HG02885 (cell line): Measurements from ENCODE around the gene P3H3.

ENCODE experiments used
- ATAC-seq: cut with Tn5 transposase; IDR thresholded peaks from one replicate; pipeline ENCODE4 v1.9.1; 2021; ENCODE audit warnings: mild to moderate bottlenecking; ENCODE audit not compliant: unreplicated experiment, poor library complexity

P3H3 gene

DNA sequence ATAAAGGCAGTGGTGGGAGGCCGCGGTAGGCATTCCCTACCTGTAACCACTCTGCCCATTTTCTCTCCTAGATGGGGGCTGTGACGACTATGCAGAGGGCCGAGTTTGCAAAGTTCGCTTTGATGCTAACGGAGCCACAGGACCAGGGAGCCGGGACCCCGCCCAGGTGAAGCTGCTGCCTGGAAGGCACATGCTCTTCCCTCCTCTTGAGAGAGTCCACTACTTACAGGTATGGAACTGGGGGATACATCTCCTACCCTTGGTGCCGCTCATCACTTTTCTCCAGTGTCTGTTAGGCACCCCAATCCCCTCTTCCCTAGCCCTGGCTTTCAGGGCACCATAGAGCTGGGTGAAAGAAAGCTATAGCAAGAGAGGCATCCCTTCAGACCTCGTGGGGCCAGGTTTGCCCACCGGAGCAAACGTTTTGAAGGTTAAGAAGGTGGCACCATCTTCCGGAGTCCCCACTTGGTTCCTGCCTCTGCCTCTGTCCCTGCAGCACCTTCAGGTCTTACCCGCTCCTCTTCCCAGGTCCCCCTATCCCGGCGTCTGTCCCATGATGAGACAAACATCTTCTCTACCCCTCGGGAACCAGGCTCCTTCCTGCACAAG, 2.0 kb upstream of the P3H3 start:
- no peak for ATAC-seq

DNA sequence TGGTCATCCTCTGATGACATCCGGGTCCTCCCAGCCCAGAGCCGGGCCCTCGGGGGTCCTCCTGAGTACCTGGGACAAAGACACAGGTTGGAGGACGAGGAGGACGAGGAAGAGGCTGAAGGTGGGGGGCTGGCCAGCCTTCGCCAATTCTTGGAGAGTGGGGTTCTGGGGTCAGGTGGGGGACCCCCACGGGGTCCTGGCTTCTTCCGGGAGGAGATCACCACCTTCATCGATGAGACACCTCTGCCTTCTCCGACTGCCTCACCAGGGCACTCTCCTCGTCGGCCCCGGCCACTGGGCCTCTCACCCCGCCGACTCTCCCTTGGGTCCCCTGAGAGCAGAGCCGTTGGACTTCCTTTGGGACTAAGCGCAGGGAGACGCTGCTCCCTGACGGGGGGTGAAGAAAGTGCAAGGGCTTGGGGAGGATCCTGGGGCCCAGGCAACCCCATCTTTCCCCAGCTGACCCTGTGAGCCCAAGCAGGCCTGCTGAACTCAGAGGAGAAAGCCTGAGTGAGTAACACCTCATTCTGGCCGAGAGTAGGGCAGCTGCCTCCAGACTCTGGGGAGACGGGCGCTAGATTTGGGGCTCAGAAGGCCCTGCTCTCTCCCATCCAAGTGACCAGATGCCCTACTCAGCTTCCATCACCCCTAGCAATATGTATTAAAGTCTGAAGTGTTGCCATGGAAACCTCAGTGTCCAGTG, 1.3 kb upstream of the P3H3 start:
- ATAC-seq: no peak

DNA sequence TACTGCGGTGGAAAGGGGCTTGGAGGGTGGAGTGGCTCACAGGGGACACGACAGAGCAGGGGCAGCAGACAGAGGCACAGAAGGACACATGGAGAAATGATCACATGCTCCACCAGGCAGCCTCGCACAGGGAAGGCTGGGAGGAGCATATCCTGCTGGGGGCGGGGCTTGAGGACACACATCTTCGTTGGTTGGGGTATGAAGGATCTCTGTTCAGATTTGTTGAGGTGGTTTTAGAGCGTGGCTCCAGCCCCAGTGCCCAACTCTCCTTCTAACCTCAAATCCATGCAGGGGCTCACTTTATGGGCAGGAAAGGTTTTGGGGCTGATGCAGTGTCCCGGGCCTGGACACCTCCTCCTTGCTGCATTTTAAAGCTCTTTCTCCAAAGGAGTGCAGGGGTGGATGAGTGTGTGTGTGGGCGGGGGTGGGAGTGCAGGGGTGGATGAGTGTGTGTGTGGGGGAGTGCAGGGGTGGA, 733 bp upstream of the P3H3 start:
- ATAC-seq: no peak

DNA sequence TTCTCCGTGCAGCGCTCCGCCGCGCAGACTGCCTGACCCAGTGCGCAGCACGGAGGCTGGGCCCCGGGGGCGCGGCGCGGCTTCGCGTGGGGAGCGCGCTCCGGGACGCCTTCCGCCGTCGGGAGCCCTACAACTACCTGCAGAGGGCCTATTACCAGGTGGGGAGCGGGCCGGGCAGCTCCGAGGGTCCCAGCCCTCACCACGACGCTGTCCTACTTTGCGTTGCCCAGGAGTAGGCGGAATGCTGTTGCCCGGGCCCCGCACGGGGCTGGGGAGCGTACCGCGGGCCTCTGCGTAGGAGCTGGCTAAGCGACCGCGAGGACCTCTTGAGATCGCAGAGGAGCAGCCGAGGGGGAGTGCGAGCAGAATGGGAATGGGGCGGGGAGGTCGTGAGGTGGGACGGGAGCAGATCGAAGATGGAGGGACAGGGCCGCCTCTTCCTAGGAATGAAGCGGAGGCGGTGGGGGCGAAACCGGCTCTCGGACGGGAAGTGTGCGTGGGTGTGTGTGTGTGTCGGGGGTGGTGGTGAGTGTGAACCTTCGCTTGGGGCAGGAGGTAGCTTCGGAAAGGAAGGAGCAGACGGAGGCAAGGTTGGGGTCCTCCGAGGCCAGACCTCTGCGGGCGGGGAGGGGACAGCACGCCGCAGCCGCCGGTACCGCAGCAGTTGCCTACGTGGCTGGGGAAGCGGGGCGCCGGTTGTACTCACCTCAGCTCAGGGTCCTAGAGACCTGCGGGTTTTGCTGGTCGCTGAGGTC, 751 bp downstream of the P3H3 start:
- no peak for ATAC-seq

DNA sequence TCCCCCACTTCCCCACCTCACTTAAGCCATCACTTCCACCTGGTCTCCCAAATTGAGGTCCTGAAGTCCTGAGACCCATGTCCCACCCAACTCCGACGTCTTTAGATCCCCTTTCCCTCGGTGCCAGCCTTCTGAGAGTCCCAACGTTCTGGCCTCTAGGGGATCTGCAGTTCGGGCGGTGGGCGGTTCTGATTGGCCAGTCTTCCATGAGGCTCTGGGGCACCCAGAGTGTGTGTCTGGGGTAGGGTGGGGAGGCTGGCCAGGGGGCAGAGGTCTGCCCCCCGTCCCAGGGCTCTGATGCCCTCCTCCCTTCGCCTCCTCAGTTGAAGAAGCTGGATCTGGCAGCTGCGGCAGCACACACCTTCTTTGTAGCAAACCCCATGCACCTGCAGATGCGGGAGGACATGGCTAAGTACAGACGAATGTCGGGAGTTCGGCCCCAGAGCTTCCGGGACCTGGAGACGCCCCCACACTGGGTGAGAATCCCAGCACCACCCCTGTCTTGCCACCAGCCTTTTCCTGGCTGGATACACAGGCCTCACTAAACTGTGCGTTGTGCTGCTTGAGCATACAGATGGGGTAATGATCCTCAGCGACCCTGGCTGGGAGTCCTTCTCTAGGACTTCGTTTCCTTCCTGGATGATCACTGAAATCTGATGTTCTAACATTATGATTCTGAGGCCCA, 1.5 kb downstream of the P3H3 start:
- ATAC-seq: no peak

DNA sequence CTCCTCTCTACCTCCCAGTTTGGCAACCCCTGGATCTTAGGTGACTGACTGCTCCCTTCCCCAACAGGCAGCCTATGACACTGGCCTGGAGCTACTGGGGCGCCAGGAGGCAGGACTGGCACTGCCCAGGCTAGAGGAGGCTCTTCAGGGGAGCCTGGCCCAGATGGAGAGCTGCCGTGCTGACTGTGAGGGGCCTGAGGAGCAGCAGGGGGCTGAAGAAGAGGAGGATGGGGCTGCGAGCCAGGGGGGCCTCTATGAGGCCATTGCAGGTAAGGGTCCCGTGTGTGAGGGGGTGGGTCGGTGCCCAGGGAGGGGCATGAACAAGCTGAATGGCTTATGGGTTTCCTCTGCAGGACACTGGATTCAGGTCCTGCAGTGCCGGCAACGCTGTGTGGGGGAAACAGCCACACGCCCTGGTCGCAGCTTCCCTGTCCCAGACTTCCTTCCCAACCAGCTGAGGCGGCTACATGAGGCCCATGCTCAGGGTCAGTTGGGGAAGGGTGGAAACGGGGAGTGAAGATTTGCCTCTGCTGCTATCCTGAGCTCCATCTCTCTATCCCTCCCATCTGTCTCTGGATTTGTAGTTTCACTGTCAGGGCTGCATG, 2.2 kb downstream of the P3H3 start:
- no peak for ATAC-seq

DNA sequence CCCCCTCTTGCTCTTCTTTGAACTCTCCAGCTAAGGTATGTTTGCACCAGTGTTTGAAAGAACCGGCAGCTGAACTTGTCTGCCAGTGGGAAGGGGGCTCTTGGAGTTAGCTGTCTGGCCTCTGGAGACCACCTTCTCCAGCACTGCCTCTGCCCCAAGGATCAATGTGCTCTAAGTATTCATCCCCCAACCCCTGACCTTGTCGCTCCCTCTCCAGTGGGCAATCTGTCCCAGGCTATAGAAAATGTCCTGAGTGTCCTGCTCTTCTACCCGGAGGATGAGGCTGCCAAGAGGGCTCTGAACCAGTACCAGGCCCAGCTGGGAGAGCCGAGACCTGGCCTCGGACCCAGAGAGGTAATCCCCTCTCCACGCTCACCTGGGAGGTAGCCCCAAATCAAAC, 2.8 kb downstream of the P3H3 start:
- no peak for ATAC-seq

DNA sequence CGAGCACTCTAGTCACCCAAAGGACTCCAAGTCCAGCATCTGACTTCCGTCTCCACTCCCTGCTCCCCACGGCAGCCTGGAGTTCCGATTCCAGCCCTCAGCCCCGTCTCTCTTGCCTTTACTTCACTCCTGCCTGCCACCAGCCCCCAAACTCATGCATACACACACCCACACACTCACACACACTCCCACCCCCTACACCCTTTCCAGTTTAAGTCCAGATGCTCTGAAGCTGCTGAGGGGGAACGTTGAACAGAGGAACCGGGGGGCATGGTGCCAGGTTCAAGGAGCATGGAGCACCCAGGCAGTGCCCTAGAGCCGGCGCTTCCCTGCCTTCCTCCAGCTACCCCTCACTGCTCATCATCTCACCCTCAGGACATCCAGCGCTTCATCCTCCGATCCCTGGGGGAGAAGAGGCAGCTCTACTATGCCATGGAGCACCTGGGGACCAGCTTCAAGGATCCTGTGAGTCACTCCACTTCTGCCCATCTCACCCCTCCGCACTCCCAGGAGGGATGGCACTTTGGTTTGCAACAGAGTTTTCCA, 3.3 kb downstream of the P3H3 start:
- ATAC-seq: no peak

DNA sequence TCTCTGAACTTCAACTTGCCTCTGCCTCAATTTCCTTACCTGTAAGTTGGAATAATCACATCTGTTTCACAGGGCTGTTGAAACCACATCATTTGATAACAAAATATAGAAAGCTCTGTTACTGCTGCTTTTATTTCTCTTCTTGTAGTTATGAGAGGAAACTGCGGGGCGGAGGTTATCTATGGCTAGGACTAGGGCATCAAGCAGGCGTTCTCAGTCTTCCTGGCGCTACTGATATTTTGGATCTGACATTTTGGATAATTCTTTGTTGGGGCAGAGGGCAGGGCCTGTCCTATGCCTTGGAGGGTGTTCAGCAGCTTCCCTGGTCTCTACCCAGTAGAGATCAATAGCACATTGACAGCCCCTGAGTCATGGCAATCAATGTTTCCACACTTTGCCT, 3.9 kb downstream of the P3H3 start:
- no peak for ATAC-seq

DNA sequence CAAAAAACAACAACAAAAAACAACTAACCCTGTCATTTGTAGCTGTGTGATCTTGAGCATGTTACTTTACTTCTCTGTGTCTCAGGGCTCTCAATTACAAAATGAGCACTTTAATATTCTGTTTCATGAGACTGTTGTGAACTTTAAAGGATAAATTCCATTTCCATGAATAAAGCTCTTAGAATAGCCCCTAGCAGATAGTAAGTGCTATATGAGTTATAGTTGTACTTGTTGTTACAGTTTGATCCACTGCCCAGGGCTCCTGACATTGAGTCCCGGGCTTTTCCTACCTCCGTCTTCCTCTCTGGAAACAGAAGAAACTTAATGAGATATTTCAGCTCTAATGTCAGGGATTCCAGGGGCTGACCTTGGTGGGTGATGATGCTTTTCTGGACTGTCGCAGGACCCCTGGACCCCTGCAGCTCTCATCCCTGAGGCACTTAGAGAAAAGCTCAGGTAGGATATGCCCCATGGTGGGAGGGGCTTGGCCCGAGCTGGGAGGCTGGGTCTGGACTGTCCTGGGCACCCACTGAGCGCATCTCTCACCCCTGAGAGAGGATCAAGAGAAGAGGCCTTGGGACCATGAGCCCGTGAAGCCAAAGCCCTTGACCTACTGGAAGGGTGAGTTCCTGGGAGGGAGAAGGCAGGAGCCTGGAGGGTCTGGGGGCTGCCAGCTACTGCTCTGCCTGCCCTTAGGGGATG, 5.1 kb downstream of the P3H3 start:
- no peak for ATAC-seq

DNA sequence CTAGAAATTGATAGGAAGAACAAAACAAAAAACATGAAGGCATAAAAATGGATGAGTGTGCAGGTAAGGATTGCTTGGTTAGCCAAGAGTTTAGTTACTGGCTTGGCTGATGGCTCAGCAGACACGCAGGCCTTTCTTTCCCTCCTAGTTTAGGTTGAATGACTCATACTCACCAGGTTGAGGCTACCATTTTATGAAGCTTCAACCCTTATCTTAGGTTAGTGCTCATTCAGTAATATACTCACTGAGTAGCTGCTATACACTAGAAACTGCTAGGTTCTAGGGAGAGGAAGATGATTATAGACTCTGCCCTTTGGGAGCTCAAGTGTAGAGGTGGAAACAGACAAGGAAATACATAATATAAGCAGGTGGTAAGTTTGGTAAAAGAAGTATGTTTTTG, 6.0 kb downstream of the P3H3 start:
- no peak for ATAC-seq

DNA sequence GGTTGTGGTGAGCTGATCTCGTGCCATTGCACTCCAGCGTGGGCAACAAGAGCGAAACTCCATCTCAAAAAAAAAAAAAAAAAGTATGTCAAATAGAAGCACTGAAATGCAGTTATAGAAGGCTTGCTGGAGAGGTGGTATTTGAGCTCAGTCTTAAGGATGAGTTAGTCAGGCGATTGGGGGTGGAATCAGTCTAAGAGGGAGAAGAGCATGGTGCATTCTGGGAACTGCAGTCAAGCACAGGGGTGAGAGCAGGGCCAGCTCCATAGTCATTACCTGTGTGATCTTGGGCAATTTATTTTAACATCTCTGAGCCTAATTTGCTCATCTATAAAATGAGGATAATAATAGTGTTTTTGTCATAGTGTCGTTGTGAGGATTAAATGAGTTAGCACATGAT, 6.7 kb downstream of the P3H3 start:
- no peak for ATAC-seq

DNA sequence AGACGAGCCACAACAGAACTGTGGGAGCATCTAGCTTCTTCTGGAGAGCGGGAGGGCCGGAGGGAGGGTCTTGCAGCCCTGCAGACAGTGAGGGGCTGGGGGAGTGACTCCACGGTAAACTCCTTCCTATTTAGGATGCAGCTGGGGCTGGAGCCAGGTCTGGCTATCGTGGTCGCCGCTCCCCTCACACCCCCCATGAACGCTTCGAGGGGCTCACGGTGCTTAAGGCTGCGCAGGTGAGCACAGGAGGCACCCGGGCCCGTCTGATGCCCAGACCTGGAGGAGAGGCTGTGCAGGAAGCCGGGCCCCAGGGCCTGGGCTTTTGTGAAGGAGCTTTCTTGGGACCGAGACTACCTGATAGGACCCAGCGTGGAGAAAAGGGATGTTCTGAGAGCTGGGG, 8.6 kb downstream of the P3H3 start:
- ATAC-seq: no peak

DNA sequence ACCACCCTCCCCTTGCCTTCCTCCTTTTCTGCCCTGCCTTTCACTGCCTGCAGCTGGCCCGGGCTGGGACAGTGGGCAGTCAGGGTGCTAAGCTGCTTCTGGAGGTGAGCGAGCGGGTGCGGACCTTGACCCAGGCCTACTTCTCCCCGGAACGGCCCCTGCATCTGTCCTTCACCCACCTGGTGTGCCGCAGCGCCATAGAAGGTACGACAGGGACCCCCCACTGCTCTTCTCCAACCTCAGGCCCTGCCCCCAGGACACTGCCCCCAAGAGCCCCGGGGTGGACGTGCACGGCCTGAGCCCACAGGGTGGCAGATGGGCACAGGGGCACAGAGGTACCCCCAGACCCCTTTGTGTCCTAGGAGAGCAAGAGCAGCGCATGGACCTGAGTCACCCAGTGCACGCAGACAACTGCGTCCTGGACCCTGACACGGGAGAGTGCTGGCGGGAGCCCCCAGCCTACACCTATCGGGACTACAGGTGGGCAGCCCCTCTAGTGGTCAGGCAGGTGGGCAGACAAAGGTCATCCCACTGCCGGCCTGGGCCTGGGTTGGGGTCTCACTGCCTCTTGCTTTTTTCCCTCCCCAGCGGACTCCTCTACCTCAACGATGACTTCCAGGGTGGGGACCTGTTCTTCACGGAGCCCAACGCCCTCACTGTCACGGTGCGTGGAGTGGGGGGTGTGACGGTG, 9.3 kb downstream of the P3H3 start:
- ATAC-seq: no peak

DNA sequence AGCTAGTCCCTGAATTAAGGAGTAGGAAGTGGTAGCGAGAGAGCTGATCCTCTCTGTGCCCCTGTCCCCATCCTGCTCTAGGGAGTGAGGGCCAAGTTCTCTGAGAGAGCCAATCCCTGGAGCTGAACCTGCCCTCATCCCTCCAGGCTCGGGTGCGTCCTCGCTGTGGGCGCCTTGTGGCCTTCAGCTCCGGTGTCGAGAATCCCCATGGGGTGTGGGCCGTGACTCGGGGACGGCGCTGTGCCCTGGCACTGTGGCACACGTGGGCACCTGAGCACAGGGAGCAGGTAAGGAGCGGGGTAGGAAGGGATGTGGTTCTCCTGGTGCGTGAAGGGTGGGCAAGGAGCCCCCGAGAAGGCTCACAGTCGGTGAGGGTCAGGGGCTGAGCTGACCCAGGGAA, 10.6 kb downstream of the P3H3 start:
- no peak for ATAC-seq

DNA sequence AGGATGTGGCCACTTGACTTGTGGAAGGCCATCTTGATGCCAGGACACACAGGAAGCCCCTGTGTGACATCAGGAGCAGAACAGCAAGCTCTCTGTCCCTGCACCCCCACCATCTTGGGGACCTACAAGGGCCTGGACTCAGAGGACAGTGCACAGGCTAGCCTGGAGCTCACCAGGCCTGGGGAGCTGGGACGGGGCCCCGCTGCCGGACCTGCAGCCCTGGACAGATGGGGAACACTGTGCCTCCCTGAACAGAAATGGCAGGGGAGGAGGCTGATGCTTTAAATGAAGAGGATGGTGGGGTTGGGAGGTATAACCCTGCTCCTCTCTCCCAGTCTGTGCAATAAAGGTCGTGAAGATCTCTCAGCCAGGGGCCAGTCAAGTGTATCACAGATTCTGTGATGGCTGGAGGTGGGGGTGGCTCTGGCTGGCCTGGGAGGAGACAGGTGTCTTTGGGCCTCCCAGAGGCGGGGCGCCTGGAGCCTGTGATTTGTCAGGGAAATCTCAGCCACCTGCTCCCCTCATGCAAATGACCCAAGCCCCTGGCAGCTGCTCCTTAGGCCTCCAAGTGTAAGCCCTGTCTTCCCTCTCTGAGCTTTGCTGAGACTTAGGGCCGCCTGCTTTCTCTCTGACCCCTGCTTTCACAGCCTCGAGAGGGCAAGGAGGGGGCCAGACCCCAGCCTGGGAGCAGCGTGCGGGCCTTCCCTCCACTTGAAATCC, 11.4 kb downstream of the P3H3 start:
- ATAC-seq: peak; percentile 84

DNA sequence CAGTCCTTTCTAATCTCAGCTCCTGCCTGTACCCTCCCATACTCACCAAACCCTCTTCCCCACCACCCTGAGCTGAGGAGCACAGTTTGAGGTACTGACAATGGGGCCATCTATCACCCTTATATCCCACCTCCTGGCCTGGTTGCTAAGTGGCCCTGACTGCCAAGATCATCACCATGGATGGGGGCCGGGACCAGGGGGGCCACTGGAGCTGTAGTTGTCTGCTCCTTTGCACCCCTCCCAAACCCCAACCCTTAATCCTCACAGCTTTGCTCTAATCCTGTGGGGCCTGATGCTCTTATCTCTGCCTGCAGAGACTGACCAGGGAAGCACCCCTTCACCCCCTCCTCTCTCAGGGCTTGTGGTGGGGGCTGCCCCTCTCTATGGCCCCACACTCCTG, 12.1 kb downstream of the P3H3 start:
- ATAC-seq: no peak

DNA sequence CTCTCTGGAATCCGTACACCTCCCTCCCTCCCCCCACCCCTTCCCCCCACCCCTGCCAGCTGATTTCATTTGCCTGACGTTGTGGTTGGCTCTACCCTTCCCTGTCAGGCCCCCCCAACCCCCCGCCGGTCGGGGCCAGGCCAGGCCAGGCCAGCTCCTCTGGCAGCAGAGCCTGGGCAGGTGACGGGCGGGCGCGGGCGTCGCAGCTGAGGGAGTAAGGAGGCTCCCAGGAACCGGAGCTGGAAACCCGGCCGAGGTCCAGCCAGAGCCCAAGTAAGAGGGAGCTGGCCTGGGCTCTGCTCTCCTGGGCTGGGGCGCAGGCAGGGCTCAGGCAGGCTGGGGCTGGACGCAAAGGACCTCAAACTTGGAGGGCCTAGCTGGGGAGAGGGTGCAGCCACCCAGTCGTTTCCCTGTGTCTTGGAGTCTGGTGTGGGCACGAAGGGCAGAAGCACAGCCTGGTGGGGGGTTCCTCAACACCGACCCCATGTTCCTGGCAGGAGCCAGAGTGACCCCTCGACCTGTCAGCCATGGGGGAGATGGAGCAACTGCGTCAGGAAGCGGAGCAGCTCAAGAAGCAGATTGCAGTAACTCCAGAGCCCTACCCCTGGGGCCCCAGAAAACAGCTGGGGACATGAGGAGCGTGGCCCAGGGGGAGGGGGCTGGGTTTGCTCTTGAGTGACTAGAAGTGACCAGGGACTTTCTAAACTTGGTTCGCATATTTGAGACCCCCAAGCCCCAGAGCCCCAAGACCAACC, 12.7 kb downstream of the P3H3 start, which contains the start of gene GNB3:
Gene GNB3, plus strand, starts transcription at position 165 of the 755 bp plus-strand sequence. Its CDS starts 363 bp downstream, at position 528.
- ATAC-seq: no peak
